ENCODE results near the gene IGFBP5.

- no peak for TF ChIP-seq CTCF (IDR thresholded peaks at IDR 0.05)
- TF ChIP-seq POLR2A (IDR thresholded peaks at IDR 0.05) = no peak
These were observed 20.8 kb upstream of the IGFBP5 start for GRCh38 chr2:216716109-216716508.

All from transverse colon (tissue), 3 donors.